HL-60 (cell line): ENCODE data around the gene KRTAP25-1.

Source experiments
- DNase-seq, 2 experiments: peaks; one replicate each; pipeline ENCODE4 v3.0.0-alpha.2; 2010 to 2020; ENCODE audit warnings: low read depth in 1 of 2, low spot score in 1 of 2
- H3K27ac ChIP-seq: fragments of 250-450 bp; sonication (Bioruptor Pico); replicated peaks from 2 replicates; pipeline ENCODE4 v1.5.1; 2020; ENCODE audit warnings: mild to moderate bottlenecking, moderate library complexity
- H3K27me3 ChIP-seq: fragments of 250-450 bp; sonication (Bioruptor Pico); 2 replicates; pipeline ENCODE4 v1.5.1; 2021; ENCODE audit warnings: mild to moderate bottlenecking, moderate library complexity; ENCODE audit not compliant: insufficient read depth, poor library complexity, severe bottlenecking
- H3K4me3 ChIP-seq: replicated peaks from 2 replicates; pipeline ENCODE4 v1.5.1; 2011; ENCODE audit warnings: mild to moderate bottlenecking, control low read depth, low read length; ENCODE audit not compliant: insufficient read depth
- GABPA ChIP-seq: IDR thresholded peaks from 2 replicates; pipeline ENCODE4 v1.6.1; 2012; ENCODE audit warnings: low read depth
- POLR2AphosphoS5 ChIP-seq: IDR thresholded peaks from 2 replicates; pipeline ENCODE4 v1.6.1; 2012; ENCODE audit warnings: low read depth
- SPI1 ChIP-seq: IDR thresholded peaks from 2 replicates; pipeline ENCODE4 v1.6.1; 2012; ENCODE audit warnings: low read depth, mild to moderate bottlenecking, borderline replicate concordance
- TF ChIP-seq, protein P1 (sequence below): IDR thresholded peaks from one replicate; pipeline ENCODE4 v1.5.1; 2011; ENCODE audit warnings: low read length, control low read depth, inconsistent platforms; ENCODE audit not compliant: insufficient read depth
- TF ChIP-seq, protein P2 (sequence below): IDR thresholded peaks from 2 replicates; pipeline ENCODE4 v1.6.1; 2012; ENCODE audit warnings: low read depth; ENCODE audit not compliant: insufficient replicate concordance

Gene KRTAP25-1

DNA sequence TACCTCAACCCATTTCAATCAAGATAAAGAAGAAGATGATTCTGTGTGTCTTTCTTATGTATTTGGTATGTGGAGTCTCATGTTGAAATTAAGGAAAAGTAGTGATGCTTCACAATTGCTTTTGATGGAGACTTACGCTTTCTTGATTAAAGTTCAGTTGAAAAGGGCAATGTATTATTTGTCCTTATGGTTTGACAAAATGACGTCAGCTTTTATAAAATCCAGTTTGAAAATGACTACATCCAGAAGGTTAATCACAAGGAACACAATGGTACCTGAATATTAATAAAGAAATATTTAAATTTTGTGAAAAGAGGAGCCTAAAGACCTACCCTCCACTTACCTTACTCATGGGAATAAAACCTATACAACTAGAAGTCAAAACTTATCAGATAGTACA is 26.4 kb upstream of the KRTAP25-1 start:
- DNase-seq, result no peak
- no peaks in the 10 kb centered on the region for H3K27me3 ChIP-seq
- no peak overlapping the region for H3K4me3 ChIP-seq
- no peak overlapping the region for H3K27ac ChIP-seq
- TF ChIP-seq SPI1 (no peak), GABPA (no peak), POLR2AphosphoS5 (no peak)
- TF ChIP-seq, protein P1, sequence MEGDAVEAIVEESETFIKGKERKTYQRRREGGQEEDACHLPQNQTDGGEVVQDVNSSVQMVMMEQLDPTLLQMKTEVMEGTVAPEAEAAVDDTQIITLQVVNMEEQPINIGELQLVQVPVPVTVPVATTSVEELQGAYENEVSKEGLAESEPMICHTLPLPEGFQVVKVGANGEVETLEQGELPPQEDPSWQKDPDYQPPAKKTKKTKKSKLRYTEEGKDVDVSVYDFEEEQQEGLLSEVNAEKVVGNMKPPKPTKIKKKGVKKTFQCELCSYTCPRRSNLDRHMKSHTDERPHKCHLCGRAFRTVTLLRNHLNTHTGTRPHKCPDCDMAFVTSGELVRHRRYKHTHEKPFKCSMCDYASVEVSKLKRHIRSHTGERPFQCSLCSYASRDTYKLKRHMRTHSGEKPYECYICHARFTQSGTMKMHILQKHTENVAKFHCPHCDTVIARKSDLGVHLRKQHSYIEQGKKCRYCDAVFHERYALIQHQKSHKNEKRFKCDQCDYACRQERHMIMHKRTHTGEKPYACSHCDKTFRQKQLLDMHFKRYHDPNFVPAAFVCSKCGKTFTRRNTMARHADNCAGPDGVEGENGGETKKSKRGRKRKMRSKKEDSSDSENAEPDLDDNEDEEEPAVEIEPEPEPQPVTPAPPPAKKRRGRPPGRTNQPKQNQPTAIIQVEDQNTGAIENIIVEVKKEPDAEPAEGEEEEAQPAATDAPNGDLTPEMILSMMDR, result no peak
- TF ChIP-seq, protein P2, sequence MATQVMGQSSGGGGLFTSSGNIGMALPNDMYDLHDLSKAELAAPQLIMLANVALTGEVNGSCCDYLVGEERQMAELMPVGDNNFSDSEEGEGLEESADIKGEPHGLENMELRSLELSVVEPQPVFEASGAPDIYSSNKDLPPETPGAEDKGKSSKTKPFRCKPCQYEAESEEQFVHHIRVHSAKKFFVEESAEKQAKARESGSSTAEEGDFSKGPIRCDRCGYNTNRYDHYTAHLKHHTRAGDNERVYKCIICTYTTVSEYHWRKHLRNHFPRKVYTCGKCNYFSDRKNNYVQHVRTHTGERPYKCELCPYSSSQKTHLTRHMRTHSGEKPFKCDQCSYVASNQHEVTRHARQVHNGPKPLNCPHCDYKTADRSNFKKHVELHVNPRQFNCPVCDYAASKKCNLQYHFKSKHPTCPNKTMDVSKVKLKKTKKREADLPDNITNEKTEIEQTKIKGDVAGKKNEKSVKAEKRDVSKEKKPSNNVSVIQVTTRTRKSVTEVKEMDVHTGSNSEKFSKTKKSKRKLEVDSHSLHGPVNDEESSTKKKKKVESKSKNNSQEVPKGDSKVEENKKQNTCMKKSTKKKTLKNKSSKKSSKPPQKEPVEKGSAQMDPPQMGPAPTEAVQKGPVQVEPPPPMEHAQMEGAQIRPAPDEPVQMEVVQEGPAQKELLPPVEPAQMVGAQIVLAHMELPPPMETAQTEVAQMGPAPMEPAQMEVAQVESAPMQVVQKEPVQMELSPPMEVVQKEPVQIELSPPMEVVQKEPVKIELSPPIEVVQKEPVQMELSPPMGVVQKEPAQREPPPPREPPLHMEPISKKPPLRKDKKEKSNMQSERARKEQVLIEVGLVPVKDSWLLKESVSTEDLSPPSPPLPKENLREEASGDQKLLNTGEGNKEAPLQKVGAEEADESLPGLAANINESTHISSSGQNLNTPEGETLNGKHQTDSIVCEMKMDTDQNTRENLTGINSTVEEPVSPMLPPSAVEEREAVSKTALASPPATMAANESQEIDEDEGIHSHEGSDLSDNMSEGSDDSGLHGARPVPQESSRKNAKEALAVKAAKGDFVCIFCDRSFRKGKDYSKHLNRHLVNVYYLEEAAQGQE, result no peak

DNA sequence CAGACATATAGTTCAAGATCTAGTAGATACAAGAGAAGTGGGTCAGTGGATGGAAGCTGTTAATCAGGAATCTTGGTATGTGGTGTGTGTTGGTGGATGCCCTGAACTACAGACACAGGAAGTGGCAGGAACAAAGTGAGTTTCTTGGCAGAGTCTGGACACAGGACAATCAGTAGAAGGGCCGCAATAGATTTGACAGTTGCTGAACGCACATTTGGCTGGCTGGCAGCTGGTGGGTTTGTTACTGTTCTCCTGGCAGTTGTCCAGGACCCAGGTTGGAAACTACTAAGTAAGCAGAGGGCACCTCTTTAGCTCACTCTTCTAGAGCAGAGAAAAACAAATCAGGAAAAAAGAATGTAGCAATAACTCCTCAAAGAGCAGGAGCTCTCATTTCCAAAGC is 17.6 kb upstream of the KRTAP25-1 start:
- Histone ChIP-seq H3K27me3 (no peaks in the 10 kb centered on the region), H3K27ac (no peak overlapping the region), H3K4me3 (no peak overlapping the region)
- no peak for DNase-seq
- TF ChIP-seq, protein P2, result no peak
- TF ChIP-seq, protein P1, result no peak
- TF ChIP-seq POLR2AphosphoS5 (no peak), SPI1 (no peak), GABPA (no peak)

DNA sequence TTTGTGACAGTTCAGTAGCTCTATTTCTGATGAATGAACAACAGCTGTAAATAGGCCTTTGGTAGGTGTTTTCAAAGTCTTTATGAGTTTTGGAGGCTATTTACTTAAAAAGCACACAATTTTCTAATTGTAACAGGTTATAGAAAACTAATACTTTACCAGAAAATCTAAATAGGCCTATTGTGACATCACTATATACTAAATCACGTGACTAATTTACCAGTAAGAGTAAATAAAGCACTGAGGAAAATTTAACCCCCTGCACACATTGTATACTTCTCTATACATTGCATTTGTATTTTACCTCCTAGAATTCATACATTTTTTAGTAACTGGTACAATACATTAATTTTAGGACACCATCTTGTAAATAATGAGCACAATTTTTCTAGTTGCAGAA is 15.8 kb upstream of the KRTAP25-1 start:
- Histone ChIP-seq H3K4me3 (no peak overlapping the region), H3K27me3 (no peaks in the 10 kb centered on the region), H3K27ac (no peak overlapping the region)
- TF ChIP-seq, protein P1, result no peak
- TF ChIP-seq POLR2AphosphoS5 (no peak), GABPA (no peak), SPI1 (no peak)
- TF ChIP-seq, protein P2, result no peak
- DNase-seq, result no peak
